Ishikawa (cell line): Measurements from ENCODE around the gene NCAPH2.

Experiments
- CREB1 ChIP-seq: IDR thresholded peaks from 2 replicates; pipeline ENCODE4 v1.6.1; 2012; ENCODE audit warnings: low read depth
- EGR1 ChIP-seq: IDR thresholded peaks from 2 replicates; pipeline ENCODE4 v1.6.1; 2012
- EP300 ChIP-seq: IDR thresholded peaks from 2 replicates; pipeline ENCODE4 v1.6.1; 2012; ENCODE audit warnings: borderline replicate concordance
- FOXM1 ChIP-seq: IDR thresholded peaks from 2 replicates; pipeline ENCODE4 v1.6.1; 2012; ENCODE audit warnings: low read depth, borderline replicate concordance
- MAX ChIP-seq: IDR thresholded peaks from 2 replicates; pipeline ENCODE4 v1.6.1; 2012
- TAF1 ChIP-seq: IDR thresholded peaks from 2 replicates; pipeline ENCODE4 v1.6.1; 2012; ENCODE audit warnings: low read depth, mild to moderate bottlenecking
- TCF12 ChIP-seq: IDR thresholded peaks from 2 replicates; pipeline ENCODE4 v1.6.1; 2012; ENCODE audit warnings: low read depth
- TEAD4 ChIP-seq: IDR thresholded peaks from 2 replicates; pipeline ENCODE4 v1.6.1; 2012
- YY1 ChIP-seq: IDR thresholded peaks from 2 replicates; pipeline ENCODE4 v1.6.1; 2012; ENCODE audit warnings: low read depth
- ZBTB7A ChIP-seq: IDR thresholded peaks from 2 replicates; pipeline ENCODE4 v1.6.1; 2012; ENCODE audit warnings: low read depth
- TF ChIP-seq, protein P1 (sequence below): IDR thresholded peaks from 2 replicates; pipeline ENCODE4 v1.6.1; 2012; ENCODE audit warnings: low read depth, mild to moderate bottlenecking

- TF ChIP-seq TEAD4, result no peak
- TF ChIP-seq, protein P1, sequence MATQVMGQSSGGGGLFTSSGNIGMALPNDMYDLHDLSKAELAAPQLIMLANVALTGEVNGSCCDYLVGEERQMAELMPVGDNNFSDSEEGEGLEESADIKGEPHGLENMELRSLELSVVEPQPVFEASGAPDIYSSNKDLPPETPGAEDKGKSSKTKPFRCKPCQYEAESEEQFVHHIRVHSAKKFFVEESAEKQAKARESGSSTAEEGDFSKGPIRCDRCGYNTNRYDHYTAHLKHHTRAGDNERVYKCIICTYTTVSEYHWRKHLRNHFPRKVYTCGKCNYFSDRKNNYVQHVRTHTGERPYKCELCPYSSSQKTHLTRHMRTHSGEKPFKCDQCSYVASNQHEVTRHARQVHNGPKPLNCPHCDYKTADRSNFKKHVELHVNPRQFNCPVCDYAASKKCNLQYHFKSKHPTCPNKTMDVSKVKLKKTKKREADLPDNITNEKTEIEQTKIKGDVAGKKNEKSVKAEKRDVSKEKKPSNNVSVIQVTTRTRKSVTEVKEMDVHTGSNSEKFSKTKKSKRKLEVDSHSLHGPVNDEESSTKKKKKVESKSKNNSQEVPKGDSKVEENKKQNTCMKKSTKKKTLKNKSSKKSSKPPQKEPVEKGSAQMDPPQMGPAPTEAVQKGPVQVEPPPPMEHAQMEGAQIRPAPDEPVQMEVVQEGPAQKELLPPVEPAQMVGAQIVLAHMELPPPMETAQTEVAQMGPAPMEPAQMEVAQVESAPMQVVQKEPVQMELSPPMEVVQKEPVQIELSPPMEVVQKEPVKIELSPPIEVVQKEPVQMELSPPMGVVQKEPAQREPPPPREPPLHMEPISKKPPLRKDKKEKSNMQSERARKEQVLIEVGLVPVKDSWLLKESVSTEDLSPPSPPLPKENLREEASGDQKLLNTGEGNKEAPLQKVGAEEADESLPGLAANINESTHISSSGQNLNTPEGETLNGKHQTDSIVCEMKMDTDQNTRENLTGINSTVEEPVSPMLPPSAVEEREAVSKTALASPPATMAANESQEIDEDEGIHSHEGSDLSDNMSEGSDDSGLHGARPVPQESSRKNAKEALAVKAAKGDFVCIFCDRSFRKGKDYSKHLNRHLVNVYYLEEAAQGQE, result no peak
- TF ChIP-seq CREB1, result no peak
- TF ChIP-seq EP300, result no peak
- no peak for TF ChIP-seq EGR1
- TF ChIP-seq YY1, result no peak
- TF ChIP-seq TAF1, result no peak
- TF ChIP-seq MAX, result no peak
- no peak for TF ChIP-seq TCF12
- no peak for TF ChIP-seq ZBTB7A
- TF ChIP-seq FOXM1, result no peak
Measured at GRCh38 chr22:50503475-50504145, 4.4 kb upstream of the NCAPH2 start.
